Fibroblast of lung (primary cell): ENCODE measurements around the gene CTXND2. TPM values are rescaled to one million over a fixed set of nuclear protein-coding genes. Genes with fewer than 3 reads are reported as not detected.

ENCODE experiments used
- DNase-seq, 2 donors: peaks; one replicate each; pipeline versions ENCODE4 v3.0.0 to v3.0.0-alpha.2; 2010; ENCODE audit warnings: low read depth in 2 of 2
- H2AFZ ChIP-seq: 2 replicates; pipeline ENCODE4 v1.5.1; 2012; ENCODE audit warnings: low read length, control low read depth, inconsistent platforms
- H3K27ac ChIP-seq: 2 replicates; pipeline ENCODE4 v1.5.1; 2011; ENCODE audit warnings: low read length, control low read depth; ENCODE audit not compliant: insufficient read depth
- H3K27me3 ChIP-seq: 2 replicates; pipeline ENCODE4 v1.5.1; 2011; ENCODE audit warnings: mild to moderate bottlenecking, low read length; ENCODE audit not compliant: control insufficient read depth, insufficient read depth
- H3K36me3 ChIP-seq: 2 replicates; pipeline ENCODE4 v1.5.1; 2011; ENCODE audit warnings: low read length; ENCODE audit not compliant: control insufficient read depth, insufficient read depth
- H3K4me1 ChIP-seq: 2 replicates; pipeline ENCODE4 v1.5.1; 2011; ENCODE audit warnings: low read length; ENCODE audit not compliant: control insufficient read depth, insufficient read depth; ENCODE audit errors: extremely low read depth
- H3K4me2 ChIP-seq: 2 replicates; pipeline ENCODE4 v1.5.1; 2011; ENCODE audit warnings: low read length, control low read depth; ENCODE audit not compliant: insufficient read depth; ENCODE audit errors: extremely low read depth
- H3K4me3 ChIP-seq, 4 experiments: fragments of 200-600 bp in 1 of 4; sonication (generic) in 1 of 4; replicated peaks in 1 of 4; 2 replicates each; pipeline ENCODE4 v1.5.1; 2011 to 2016; ENCODE audit warnings: low read length in 4 of 4, low read depth in 3 of 4, mild to moderate bottlenecking in 3 of 4, control low read depth in 2 of 4, inconsistent platforms in 1 of 4, mixed read lengths in 1 of 4; ENCODE audit not compliant: insufficient read depth in 1 of 4; ENCODE audit errors: control extremely low read depth in 1 of 4
- H3K79me2 ChIP-seq: 2 replicates; pipeline ENCODE4 v1.5.1; 2012; ENCODE audit warnings: mild to moderate bottlenecking, low read length, inconsistent platforms; ENCODE audit not compliant: control insufficient read depth, insufficient read depth
- H3K9ac ChIP-seq: 2 replicates; pipeline ENCODE4 v1.5.1; 2011; ENCODE audit warnings: mild to moderate bottlenecking, low read length, control low read depth; ENCODE audit not compliant: insufficient read depth
- H3K9me3 ChIP-seq: 2 replicates; pipeline ENCODE4 v1.5.1; 2012; ENCODE audit warnings: low read depth, low read length; ENCODE audit not compliant: control insufficient read depth, insufficient read depth
- H4K20me1 ChIP-seq: 2 replicates; pipeline ENCODE4 v1.5.1; 2011; ENCODE audit warnings: low read length; ENCODE audit not compliant: control insufficient read depth, insufficient read depth; ENCODE audit errors: extremely low read depth
- EZH2 ChIP-seq: IDR thresholded peaks from 2 replicates; pipeline ENCODE4 v1.5.1; 2012; ENCODE audit warnings: low read length, control low read depth, mild to moderate bottlenecking; ENCODE audit errors: missing control alignments
- polyA plus RNA-seq, 2 donors: library from polyadenylated mRNA; depleted of rRNA in 1 of 2; stranded (reverse) in 1 of 2; unstranded in 1 of 2; fragments of >200 nt; gene quantifications; 2 replicates each; pipeline ENCODE4 v1.2.1, GENCODE V29; 2011 to 2012; ENCODE audit warnings: missing spikeins in 1 of 2
- total RNA-seq: library from RNA; depleted of rRNA; stranded (reverse); fragments of >200 nt; gene quantifications from 2 replicates; pipeline ENCODE4 v1.2.1, GENCODE V29; 2014
- TF ChIP-seq, protein P1 (sequence below), 2 donors: IDR thresholded peaks in 1 of 2; conservative IDR thresholded peaks in 1 of 2; 1 replicate in 1 of 2; 2 replicates in 1 of 2; pipeline ENCODE4 v1.5.1; 2011 to 2012; ENCODE audit warnings: low read length in 2 of 2, control low read depth in 1 of 2, inconsistent platforms in 1 of 2, low read depth in 1 of 2, mild to moderate bottlenecking in 1 of 2

The CTXND2 gene
- total and polyA plus RNA-seq, 2 donors (not counting 1 experiment from before 2014, with no cell fraction given), result not detected

DNA sequence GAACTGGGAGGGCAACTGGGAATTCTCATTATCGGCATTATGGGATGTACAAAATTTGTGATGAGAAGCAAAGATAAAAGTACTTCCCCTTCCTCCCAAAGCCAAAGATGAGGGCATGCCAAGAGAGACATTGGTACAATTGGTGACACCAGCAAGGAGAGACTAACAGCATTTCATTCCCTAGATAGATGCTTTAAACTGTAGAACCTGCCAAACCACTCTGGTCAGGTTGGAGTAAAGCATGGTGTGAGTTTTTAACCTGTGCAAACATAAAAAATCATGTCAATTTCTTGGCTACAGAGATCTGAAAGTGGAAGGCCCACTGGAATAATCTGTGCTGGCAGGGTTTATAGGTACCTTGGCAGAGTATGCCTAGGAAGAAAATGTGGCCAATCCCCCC, 19.4 kb downstream of the CTXND2 start:
- H3K4me1 ChIP-seq, result no peaks in the 10 kb centered on the region
- no peak for DNase-seq
- TF ChIP-seq EZH2, result no peak

DNA sequence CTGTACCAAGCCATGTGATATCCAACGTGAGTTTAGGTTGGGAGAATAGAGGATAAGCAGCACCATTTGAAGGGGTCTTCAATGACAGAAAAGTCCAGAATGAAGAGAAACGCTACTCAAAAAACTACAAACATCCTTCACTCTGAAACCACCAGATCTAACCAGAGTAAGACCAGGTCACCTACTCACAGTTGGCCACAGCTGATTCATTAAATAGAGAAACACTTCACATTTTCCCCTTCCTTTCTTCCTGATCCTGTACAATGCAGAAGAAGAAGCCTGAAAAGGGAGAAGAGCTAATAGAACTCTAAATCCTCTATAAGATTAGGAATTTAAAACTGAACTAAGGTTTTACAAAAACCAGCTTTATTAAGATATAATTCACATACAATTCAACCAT, 19.9 kb downstream of the CTXND2 start:
- H2AFZ ChIP-seq, result no peak overlapping the region
- no peaks in the 10 kb centered on the region for H3K9me3 ChIP-seq
- no peak overlapping the region for H3K4me2 ChIP-seq
- H3K79me2 ChIP-seq, result no peaks in the 10 kb centered on the region
- H3K36me3 ChIP-seq, result no peaks in the 10 kb centered on the region
- H3K4me1 ChIP-seq, result no peaks in the 10 kb centered on the region
- no peaks in the 10 kb centered on the region for H4K20me1 ChIP-seq
- H3K4me3 ChIP-seq, result no peak overlapping the region
- H3K27ac ChIP-seq, result no peak overlapping the region
- H3K9ac ChIP-seq, result no peak overlapping the region
- H3K27me3 ChIP-seq, result no peaks in the 10 kb centered on the region
- DNase-seq, result no peak
- TF ChIP-seq EZH2, result no peak
- TF ChIP-seq, protein P1, sequence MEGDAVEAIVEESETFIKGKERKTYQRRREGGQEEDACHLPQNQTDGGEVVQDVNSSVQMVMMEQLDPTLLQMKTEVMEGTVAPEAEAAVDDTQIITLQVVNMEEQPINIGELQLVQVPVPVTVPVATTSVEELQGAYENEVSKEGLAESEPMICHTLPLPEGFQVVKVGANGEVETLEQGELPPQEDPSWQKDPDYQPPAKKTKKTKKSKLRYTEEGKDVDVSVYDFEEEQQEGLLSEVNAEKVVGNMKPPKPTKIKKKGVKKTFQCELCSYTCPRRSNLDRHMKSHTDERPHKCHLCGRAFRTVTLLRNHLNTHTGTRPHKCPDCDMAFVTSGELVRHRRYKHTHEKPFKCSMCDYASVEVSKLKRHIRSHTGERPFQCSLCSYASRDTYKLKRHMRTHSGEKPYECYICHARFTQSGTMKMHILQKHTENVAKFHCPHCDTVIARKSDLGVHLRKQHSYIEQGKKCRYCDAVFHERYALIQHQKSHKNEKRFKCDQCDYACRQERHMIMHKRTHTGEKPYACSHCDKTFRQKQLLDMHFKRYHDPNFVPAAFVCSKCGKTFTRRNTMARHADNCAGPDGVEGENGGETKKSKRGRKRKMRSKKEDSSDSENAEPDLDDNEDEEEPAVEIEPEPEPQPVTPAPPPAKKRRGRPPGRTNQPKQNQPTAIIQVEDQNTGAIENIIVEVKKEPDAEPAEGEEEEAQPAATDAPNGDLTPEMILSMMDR (conservative IDR thresholded peaks at IDR 0.05 in 1 of 2, IDR thresholded peaks at IDR 0.05 in 1 of 2; ENCODE audit: low read depth in 1 of 2, low read length in 2 of 2), result no peak

More for the DNA sequence above, 19.4 kb downstream of the CTXND2 start:
- H3K27ac ChIP-seq, result no peak overlapping the region
- no peaks in the 10 kb centered on the region for H3K36me3 ChIP-seq
- no peak overlapping the region for H3K4me2 ChIP-seq
- H4K20me1 ChIP-seq, result no peaks in the 10 kb centered on the region
- H3K9ac ChIP-seq, result no peak overlapping the region
- H3K79me2 ChIP-seq, result no peaks in the 10 kb centered on the region
- H3K4me3 ChIP-seq, result no peak overlapping the region
- H3K9me3 ChIP-seq, result no peaks in the 10 kb centered on the region
- no peak overlapping the region for H2AFZ ChIP-seq
- no peaks in the 10 kb centered on the region for H3K27me3 ChIP-seq

DNA sequence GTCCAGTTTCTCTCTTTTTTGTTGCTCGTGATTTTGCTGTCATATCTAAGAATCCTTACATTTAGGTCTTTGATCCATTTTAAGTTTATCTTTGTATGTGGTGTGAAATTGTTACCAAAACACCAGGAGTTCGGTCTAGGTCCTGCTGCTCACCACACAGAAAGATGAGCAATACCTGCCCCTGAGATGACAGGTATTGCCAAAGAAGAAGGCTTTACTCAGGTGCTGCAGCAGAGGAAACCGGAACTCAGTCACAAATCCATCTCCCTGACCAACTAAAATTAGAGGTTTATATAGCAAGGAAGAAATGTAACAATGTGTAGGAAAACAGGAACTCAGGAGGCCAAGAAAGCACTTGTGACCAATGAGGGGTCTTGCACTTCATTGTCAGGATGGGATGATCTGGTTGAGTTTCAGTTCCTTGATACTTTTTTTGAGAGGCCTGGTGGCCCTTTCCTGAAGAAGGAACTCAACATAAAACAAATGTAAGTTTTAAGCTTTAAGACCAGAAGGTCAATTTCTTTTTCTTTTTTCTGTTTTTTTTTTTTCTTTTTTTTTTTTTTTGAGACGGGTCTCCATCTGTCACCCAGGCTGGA, 22.7 kb downstream of the CTXND2 start:
- H4K20me1 ChIP-seq, result no peaks in the 10 kb centered on the region
- no peak overlapping the region for H3K4me3 ChIP-seq
- no peak for TF ChIP-seq EZH2
- TF ChIP-seq, protein P1 (conservative IDR thresholded peaks at IDR 0.05 in 1 of 2, IDR thresholded peaks at IDR 0.05 in 1 of 2; ENCODE audit: low read depth in 1 of 2, low read length in 2 of 2), result no peak
- H3K27ac ChIP-seq, result no peak overlapping the region
- no peaks in the 10 kb centered on the region for H3K36me3 ChIP-seq
- H3K9ac ChIP-seq, result no peak overlapping the region
- no peaks in the 10 kb centered on the region for H3K9me3 ChIP-seq
- DNase-seq, result no peak
- no peaks in the 10 kb centered on the region for H3K79me2 ChIP-seq
- H2AFZ ChIP-seq, result no peak overlapping the region
- H3K27me3 ChIP-seq, result no peaks in the 10 kb centered on the region
- no peak overlapping the region for H3K4me2 ChIP-seq
- no peaks in the 10 kb centered on the region for H3K4me1 ChIP-seq
